Coronary artery (tissue), 2 donors: Measurements from ENCODE around the gene DOCK3.
"Not testable (repeated sequence)": the region's sequence is repeated elsewhere in the genome, so short reads cannot be mapped to it uniquely, and the experiment has no call there.

ENCODE experiments used
- DNase-seq: peaks from one replicate; pipeline ENCODE4 v3.0.0-alpha.2; 2017; ENCODE audit warnings: low spot score
- H3K27ac ChIP-seq, 2 donors: fragments of 200-600 bp; sonication (generic); one replicate each; pipeline ENCODE4 v1.5.1; 2016 to 2019
- H3K4me3 ChIP-seq: fragments of 200-600 bp; sonication (generic); 2 replicates; pipeline ENCODE4 v1.5.1; 2016; ENCODE audit warnings: mild to moderate bottlenecking, moderate library complexity
- TF ChIP-seq, protein P1 (sequence below): fragments of 200-600 bp; sonication (generic); IDR thresholded peaks from one replicate; pipeline ENCODE4 v1.5.1; 2019; ENCODE audit warnings: antibody characterized with exemption

DOCK3 gene

DNA sequence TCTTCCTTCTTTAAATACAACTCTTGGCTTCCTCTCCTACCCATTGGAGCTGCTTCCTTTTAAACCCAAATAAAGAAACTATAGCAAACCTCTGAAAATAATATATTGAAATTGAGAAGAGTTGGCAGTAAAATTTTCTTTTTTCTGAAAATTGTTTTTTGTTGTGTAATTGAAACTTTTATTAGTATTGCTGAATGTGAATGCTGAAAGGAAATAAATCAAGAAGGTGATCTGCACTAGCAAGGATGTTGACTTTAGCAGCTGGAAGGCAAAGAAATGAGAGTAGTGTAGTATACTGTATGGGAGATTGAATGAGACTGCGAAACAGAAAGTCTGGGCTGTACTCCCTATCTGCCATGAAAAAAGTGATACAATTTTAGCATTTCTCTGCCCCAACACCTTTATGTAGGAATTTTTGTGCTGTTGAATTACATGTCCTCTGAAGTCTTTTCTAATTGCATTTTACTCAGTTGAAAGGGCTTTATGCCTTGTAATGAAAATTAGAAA is 166.3 kb downstream of the DOCK3 start:
- TF ChIP-seq, protein P1, sequence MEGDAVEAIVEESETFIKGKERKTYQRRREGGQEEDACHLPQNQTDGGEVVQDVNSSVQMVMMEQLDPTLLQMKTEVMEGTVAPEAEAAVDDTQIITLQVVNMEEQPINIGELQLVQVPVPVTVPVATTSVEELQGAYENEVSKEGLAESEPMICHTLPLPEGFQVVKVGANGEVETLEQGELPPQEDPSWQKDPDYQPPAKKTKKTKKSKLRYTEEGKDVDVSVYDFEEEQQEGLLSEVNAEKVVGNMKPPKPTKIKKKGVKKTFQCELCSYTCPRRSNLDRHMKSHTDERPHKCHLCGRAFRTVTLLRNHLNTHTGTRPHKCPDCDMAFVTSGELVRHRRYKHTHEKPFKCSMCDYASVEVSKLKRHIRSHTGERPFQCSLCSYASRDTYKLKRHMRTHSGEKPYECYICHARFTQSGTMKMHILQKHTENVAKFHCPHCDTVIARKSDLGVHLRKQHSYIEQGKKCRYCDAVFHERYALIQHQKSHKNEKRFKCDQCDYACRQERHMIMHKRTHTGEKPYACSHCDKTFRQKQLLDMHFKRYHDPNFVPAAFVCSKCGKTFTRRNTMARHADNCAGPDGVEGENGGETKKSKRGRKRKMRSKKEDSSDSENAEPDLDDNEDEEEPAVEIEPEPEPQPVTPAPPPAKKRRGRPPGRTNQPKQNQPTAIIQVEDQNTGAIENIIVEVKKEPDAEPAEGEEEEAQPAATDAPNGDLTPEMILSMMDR = no peak
- Histone ChIP-seq H3K27ac (no peak overlapping the region), H3K4me3 (no peak overlapping the region)
- no peak for DNase-seq

DNA sequence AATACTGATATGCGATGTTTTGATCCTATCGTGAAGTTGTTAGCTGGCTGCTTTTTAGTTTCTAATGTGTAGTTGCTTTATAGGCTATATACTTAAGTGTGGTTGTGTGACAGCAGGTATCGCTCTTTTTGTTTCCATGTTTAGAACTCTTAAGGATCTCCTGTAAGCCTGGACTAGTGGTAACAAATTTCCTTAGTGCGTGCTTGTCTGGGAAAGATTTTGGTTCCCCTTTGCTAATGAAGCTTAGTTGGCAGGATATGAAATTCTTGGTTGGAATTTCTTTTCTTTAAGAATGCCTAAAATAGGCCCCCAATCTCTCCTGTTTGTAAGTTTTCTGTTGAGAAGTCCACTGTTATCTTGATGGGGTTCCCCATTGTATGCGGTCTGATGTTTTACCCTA is 173.6 kb downstream of the DOCK3 start:
- DNase-seq = no peak

DNA sequence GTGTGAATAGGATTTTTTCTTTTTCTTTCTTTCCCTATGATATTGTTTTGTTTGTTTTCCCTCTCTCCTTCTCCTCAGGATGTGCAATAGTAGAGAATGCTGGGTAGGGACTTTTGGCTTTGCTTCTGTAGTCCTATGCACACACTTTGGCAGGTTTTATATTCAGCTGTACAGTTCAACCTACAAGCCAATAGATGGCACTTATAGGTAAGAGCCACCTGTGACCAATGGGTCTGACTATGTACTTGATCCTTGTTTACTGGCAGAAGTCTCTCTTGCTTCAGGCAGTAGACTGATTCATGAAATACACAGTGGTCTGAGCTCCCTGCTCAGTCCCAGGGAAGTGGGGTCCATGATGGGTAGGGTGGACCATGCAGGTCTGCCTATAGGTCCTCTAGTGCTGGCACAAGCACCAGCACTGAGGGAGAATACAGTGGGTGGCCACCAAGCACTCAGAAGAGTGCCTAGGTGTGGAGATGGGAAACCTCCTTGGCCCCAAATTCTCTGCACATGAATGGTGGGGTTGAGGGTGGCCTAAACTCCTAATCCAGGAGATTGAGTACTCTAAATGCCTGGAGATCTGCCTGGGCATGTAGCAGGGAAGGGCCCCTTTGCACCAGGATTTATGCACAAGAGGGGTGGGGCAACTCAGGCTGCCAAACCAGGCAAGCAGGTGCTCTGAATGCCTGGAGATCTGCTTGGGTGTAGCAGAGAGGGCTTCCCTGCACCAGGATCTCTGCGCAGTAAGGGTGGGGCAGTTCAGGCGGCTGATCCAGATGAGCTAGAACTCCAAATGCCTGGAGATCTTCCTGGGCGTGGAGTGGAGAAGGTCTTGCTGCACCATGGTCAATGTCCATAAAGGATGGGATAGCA is 176.1 kb downstream of the DOCK3 start:
- Histone ChIP-seq H3K4me3 (no peak overlapping the region), H3K27ac (no peak overlapping the region)
- no peak for DNase-seq
- TF ChIP-seq, protein P1 = no peak

More for the DNA sequence above, 173.6 kb downstream of the DOCK3 start:
- no peak overlapping the region for H3K4me3 ChIP-seq
- H3K27ac ChIP-seq = no peak overlapping the region
- TF ChIP-seq, protein P1 = no peak

DNA sequence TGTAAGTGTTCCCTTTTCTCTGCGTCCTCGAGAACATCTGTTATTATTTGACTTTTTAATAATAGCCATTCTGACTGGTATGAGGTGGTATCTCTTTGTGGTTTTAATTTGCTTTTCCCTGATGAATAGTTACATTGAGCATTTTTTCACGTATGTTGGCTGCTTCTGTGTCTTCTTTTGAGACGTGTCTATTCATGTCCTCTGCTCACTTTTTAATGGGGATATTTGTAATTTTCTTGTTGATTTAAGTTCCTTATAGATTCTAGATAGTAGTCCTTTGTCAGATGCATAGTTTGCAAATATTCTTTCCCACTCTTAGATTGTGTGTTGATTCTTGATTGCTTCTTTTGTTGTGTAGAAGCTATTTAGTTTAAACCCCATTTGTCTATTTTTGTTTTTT is 179.2 kb downstream of the DOCK3 start:
- TF ChIP-seq, protein P1 = no peak
- H3K4me3 ChIP-seq = no peak overlapping the region
- no peak overlapping the region for H3K27ac ChIP-seq

DNA sequence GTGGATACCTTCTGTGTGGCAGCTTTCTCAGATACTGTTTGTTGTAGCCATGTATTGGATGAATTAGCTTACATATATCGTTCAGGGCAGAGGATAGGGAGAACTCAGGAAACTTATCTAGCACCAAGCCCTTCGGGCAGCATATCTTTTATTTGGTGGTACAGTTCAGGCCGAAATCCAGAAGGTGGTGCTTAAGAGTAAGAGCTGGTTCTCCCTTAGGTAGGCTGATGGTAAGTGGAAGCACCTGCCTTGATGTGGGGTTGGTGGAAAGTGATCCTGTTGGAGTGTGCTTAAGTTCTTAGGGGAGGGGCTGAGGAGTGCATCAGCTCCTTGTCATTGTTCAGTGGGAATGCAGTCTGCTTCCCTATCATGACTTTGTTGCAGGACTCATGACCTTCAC is 187.5 kb downstream of the DOCK3 start:
- Histone ChIP-seq H3K27ac (no peak overlapping the region), H3K4me3 (no peak overlapping the region)
- DNase-seq = no peak
- TF ChIP-seq, protein P1 = no peak

More for the DNA sequence above, 179.2 kb downstream of the DOCK3 start:
- no peak for DNase-seq

DNA sequence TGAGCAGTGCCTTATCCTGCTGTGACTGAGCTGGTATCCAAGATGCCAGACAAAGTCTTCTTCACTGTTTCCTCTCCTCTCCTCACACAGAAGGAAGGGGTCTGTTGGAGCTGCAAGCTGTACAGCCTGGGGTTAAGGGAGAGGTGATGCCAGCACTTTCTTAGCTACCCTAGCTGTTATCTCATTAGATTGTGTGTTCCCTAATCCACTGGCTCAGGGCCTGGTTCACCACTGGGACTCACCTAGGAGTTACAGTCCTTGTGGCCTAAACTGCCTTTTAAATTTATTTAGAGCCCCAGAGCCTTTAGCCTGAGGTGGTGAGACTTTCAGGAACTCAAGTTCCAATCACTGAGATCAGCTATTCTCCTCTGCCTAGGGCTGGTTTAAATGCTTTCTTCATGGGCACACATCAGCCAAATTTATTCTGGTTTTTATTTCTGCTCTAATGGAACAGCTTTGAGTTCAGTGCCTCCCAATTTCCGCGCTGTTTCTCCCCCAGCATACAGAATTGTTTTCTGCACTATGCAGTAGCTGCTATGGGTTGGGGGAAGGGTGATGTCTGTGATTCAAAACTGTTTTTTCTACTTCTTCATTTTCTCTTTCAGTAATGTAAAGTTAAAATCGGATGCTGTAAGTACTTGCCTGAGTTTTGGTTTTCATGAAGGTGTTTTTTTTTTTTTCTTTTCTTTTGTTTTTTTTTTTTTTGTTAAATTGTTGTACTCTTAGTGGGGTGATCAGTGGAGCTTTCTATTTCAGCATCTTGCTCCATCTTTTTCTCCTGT is 198.8 kb downstream of the DOCK3 start:
- H3K4me3 ChIP-seq = no peak overlapping the region
- no peak overlapping the region for H3K27ac ChIP-seq
- DNase-seq = no peak
- TF ChIP-seq, protein P1 = no peak

DNA sequence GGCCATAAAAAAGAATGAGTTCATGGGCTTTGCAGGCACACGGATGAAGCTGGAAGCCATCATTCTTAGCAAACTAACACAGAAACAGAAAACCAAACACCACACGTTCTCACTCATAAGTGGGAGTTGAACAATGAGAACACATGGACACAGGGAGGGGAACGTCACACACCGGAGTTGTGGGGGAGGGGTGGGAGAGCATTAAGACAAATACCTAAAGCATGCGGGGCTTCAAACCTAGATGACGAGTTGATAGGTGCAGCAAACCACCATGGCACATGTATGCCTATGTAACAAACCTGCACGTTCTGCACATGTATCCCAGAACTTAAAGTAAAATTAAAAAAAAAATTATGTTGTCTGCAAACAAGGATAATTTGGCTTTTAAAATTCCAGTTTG is 200.1 kb downstream of the DOCK3 start:
- not testable (repeated sequence) for DNase-seq, H3K4me3 ChIP-seq, H3K27ac ChIP-seq
